Subcutaneous adipose tissue (tissue), 4 donors: ENCODE results near the gene PLA2G15. TPM values are rescaled to one million over a fixed set of nuclear protein-coding genes. Genes with fewer than 3 reads are reported as not detected.

Experiments
- small RNA-seq: library from RNA; depleted of rRNA; stranded (forward); fragments of <200 nt; gene quantifications from one replicate; pipeline ENCODE3, GENCODE V24; 2016
- total RNA-seq, 4 donors: library from RNA; depleted of rRNA; stranded (reverse); fragments of >200 nt; gene quantifications; one replicate each; pipeline ENCODE4 v1.1.0, GENCODE V29; 2016
- TF ChIP-seq, protein P1 (sequence below): fragments of 450-650 bp; IDR thresholded peaks from one replicate; pipeline ENCODE4 v1.5.1; 2016; ENCODE audit warnings: low read depth, mild to moderate bottlenecking, control low read depth, antibody characterized with exemption, moderate library complexity

PLA2G15 gene
- total RNA-seq, 4 donors from 2014 or later = 16.3 to 62.4 (median 36.0) TPM

GRCh38 chr16:68310437-68310773 is 65.2 kb downstream of the PLA2G15 start:
- TF ChIP-seq, protein P1, sequence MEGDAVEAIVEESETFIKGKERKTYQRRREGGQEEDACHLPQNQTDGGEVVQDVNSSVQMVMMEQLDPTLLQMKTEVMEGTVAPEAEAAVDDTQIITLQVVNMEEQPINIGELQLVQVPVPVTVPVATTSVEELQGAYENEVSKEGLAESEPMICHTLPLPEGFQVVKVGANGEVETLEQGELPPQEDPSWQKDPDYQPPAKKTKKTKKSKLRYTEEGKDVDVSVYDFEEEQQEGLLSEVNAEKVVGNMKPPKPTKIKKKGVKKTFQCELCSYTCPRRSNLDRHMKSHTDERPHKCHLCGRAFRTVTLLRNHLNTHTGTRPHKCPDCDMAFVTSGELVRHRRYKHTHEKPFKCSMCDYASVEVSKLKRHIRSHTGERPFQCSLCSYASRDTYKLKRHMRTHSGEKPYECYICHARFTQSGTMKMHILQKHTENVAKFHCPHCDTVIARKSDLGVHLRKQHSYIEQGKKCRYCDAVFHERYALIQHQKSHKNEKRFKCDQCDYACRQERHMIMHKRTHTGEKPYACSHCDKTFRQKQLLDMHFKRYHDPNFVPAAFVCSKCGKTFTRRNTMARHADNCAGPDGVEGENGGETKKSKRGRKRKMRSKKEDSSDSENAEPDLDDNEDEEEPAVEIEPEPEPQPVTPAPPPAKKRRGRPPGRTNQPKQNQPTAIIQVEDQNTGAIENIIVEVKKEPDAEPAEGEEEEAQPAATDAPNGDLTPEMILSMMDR = no peak

Small RNA genes within 50 kb of the gene (small RNA-seq; reads per million reads assigned to genes)
- not detected for gene RNU6-1262P

Other genes starting within 250 kb of the PLA2G15 start
- gene DPEP2, start 245.9 kb upstream of the PLA2G15 start, total RNA-seq = 10 to 100 TPM in 1 of 4 donors, 1 to 10 TPM in 2, under 1 TPM in 1; 0.98 to 28.7 (median 9.5) TPM
- gene DPEP2NB, start 229.5 kb upstream of the PLA2G15 start, total RNA-seq = not detected
- gene DDX28, start 222.1 kb upstream of the PLA2G15 start, total RNA-seq = 1 to 10 TPM; 6.2 to 8.5 (median 7.2) TPM
- 10 to 100 TPM in 2 of 4 donors, 1 to 10 TPM in 2; 6.4 to 19.8 (median 9.8) TPM for gene DUS2, start 222.1 kb upstream of the PLA2G15 start, total RNA-seq
- 10 to 100 TPM; 39.9 to 47.6 (median 45.5) TPM for gene NFATC3, start 160.0 kb upstream of the PLA2G15 start, total RNA-seq
- gene ESRP2, start 9.2 kb upstream of the PLA2G15 start, total RNA-seq = 1 to 10 TPM in 1 of 4 donors, under 1 TPM in 3; 0.17 to 1.1 (median 0.27) TPM
- 100 to 1,000 TPM in 3 of 4 donors, 10 to 100 TPM in 1; 87.4 to 494 (median 177) TPM for gene SLC7A6, start 19.2 kb downstream of the PLA2G15 start, total RNA-seq
- gene SLC7A6OS, start 65.6 kb downstream of the PLA2G15 start, total RNA-seq = 10 to 100 TPM; 10.4 to 16.8 (median 14.8) TPM
- 10 to 100 TPM; 32.6 to 70.8 (median 55.8) TPM for gene PRMT7, start 65.6 kb downstream of the PLA2G15 start, total RNA-seq
- under 1 TPM in 2 of 4 donors, not detected in 2; 0.22 to 0.38 TPM for gene SMPD3, start 203.1 kb downstream of the PLA2G15 start, total RNA-seq